Right renal cortex interstitium (tissue), 3 donors: ENCODE results near the gene SMG1. TPM values are rescaled to one million over a fixed set of nuclear protein-coding genes. Genes with fewer than 3 reads are reported as not detected.
"Not testable (repeated sequence)": the region's sequence is repeated elsewhere in the genome, so short reads cannot be mapped to it uniquely, and the experiment has no call there.

Experiments
- DNase-seq, 3 donors: peaks; one replicate each; pipeline ENCODE4 v3.0.0-alpha.2; 2013; ENCODE audit warnings: low read depth in 3 of 3, low spot score in 2 of 3
- polyA plus RNA-seq, 3 donors: library from polyadenylated mRNA; unstranded; fragments of 120-200 nt; gene quantifications; one replicate each; pipeline ENCODE4 v1.2.1, GENCODE V29; 2013; ENCODE audit not compliant: insufficient read length in 3 of 3

Gene SMG1
- polyA plus RNA-seq, 3 donors: 48.5 to 53.7 (median 53.0) TPM

DNA sequence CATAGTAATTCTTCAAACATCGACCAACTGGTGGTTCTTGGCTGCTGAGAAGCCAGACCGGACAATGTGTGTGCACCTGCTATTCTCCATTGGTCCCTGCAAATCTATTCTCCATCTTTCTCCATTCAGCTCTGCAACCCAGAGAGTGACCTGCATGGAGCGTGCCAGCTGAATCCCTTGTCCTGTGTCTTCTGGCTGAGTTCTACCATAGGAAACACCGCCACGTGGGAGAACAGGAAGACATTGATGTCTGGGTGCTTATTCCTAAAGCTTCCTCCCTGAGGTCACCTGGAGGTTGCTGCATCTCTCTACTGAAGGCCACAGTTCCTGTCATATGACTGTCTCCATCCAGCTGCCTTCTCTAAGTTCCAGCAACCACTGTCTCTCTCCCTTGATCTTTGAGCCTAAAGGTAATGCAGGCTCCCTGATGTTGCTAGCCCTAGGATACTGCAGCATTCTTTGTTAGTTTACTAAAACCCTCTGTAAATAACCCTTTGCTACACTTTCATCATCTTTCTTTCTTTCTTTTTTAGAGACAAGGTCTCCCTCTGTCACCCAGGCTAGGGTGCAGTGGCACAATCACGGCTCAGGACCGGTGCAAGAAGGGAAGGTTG, 10.6 kb upstream of the SMG1 start:
- no peak for DNase-seq

DNA sequence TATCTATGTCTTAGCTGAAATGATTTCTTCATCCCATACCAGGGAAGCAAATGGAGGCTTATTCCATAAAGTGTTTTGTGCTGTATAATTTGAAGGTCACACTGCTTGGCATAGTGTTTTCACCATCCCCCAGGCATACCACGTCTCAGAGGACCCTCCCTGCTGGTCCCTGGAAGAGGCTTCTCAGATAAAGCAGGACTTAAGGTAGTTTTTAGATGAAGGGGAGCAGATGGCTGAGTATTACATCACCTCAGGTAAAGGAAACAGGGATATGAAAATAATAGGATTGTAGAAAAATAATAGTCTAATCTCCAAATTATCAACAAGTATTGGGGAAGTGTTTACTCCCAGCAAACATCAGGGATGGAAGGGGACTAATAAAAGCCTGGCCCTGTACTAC, 7.3 kb upstream of the SMG1 start:
- no peak for DNase-seq

DNA sequence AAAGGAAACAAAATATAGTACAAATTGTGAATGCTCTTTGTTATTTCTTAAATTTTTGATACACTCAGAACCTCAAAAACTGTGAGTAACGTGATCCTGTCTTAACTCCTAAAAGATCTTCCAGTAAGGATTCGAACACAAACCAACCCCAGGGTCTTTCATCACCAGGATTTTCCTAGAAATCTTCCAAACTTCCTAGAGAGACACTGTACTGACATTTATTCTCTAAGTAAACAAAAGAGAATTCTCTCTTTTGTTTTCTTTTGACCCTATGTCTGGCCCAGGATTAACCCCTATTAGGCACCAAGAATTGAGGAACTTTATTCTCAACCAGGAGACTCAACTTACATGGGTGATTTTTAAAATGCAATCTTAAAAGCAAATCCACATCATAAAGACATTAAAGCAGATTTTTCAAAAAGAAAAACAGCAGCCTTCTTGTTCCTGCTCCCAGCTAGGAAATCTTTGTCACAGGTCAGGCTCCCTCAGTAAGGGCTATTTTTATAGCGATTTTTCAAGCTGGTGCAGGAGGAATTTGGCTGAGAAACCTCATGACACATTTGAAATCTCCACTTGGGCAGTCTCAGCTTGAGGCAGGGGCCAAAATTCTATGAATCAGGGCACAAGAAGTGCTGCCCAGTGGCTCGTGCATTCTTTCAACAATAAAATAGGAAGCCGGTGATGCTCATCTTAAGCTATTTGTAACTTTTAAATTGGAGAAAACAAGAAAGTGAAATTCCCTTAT, 6.2 kb upstream of the SMG1 start:
- DNase-seq: no peak

DNA sequence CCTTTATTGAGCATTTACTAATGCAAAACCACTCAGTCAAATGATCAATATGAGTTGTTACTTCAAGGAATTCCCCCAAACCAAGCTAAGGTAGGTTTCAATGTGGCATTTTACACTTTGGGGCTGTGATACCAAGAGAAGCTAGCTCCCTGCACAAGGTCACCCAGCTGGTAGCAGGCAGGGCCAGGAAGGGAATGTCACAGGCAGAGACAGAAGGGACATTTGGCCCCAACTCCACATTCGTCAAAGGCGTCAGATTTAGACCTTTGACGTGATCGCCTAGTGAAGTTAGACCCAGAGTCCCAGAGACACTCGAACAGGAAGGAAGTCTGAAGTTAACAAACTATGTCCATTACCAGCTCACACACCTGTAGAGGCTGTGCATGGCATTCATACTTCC, 5.5 kb upstream of the SMG1 start:
- DNase-seq: no peak

DNA sequence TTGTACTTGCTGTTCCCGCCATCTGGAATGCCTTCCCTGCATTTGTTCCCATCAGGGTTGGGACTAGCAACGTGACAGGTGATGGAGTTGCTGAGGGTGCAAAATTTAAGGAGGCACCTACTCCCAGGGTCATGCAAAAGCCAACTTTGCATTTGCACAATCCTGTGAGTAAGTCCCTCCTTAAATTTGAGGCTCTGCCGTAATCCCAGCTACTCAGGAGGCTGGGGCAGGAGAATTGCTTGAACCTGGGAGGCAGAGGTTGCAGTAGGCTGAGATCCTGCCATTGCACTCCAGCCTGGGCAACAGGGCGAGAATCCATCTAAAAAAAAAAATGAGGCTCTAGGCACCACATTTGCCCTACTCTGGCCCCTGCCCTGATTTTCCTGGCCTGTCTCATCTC, 3.9 kb upstream of the SMG1 start:
- DNase-seq: not testable (repeated sequence)

DNA sequence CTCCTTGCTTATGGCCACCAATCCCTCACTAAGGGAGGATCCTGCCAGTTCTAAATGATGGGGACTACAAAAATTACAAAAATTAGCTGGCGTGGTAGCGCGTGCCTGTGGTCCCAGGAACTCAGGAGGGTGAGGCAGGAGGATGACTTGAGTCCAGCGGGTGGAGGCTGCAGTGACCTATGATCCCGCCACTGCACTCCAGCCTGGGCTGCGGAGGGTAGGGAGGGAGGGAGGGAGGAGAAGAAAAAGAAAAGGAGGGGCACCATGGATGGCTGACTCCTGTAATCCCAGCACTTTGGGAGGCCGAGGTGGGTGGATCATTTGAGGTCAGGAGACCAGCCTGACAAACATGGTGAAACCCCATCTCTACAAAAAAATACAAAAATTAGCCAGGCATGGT, 1.9 kb upstream of the SMG1 start:
- DNase-seq: not testable (repeated sequence)

DNA sequence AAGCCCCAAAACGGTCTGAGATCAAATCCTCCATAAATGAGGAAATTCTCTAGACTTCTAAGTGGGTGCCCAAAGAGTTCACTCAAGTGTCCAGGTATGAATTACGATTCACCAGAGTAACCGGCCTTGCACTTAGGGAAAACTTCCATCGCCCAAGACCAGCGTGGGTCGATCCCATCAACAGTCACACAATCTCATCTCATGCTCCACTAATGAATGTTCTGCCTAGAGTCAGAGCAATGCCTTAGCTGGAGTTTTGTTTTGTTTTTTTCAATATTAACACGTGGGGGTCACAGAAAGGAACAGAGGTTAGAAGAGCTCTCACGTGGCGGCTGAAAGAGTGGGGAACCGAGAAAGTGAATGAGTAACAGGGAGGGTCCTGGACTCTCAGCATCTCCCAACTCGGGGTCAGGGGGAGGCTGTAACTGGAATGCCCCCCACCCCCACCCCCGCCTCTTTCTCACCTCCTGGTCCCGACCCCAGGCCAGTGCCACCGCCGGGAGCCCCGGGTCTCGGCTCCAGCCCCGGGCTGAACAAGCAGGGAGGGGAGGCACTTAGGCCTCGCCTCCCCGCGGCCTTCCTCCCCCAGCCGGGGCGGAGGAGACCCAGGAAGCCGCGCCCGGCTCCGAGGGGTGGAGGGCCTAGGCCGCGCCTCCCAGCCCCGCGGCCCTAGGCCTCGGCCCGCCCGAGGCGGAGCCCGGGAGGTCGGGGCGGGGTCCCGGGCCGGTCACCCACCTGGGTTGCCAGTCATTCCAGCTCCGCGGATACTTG, 808 bp downstream of the SMG1 start:
- DNase-seq: not testable (repeated sequence)

DNA sequence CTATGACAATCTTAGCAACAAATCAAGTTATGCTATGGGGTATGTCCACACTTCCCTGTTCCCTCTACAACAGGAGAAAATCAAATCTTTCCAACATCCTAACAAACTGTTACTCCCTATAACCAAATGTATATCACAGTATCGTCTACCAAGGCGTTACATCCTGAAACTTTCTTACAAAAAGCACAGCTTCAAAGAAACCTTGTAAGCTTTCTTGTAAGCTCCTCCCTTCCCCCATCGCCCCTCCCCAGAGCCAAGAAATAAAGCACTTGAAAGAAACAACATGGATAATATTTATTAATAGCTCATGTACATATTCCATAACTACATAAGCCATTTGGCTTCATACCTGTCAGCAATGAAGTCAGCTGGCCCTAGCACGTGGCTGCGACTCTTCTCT, 2.3 kb downstream of the SMG1 start:
- not testable (repeated sequence) for DNase-seq

DNA sequence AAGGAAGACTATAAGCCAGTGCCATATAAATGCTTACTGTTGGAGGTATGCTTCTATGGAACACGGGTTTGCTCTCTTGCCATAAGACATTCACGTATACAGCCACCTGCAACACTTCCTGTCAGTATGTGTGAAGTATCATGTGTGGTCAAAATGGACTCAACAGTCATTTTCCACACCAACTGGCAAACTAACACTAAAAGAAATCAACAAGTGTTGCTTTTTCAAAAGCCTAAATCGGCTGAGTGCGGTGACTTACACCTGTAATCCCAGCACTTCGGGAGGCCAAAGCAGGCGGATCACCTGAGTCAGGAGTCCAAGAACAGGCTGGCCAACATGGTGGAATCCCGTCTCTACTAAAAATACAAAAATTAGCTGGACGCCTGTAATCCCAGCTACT, 3.1 kb downstream of the SMG1 start:
- not testable (repeated sequence) for DNase-seq

DNA sequence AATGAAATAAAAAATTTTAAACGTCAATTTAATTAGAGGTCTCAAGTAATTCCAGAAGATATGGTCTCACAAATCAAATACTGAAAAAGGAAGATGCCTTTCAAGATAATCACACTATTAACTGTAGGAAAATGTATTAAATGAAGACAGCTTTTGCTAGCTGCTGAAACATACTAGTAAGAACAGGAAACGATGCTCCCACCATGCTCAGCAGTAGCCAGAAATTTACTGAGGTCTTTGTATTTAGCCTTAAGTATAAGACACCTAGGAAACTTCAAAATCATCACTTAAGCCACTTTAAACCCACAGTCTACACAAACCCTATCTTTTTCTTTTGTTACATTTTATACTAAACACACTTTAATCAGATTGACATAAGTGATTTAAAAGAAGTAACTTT, 16.6 kb downstream of the SMG1 start:
- DNase-seq: not testable (repeated sequence)

DNA sequence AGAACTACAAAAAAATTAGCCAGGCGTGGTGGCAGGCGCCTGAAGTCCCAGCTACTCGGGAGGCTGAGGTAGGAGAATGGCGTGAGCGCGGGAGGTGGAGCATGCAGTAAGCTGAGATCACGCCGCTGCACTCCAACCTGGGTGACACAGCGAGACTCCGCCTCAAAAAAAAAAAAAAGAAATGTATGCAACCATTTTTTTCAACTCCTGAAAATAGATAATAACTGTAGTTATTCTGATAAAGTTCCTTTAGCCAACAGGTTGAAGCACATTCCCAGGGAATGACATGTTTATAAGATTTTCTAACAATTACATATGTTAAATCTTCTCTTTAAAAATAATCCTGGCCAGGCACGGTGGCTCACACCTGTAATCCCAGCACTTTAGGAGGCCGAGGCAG, 17.5 kb downstream of the SMG1 start:
- not testable (repeated sequence) for DNase-seq

DNA sequence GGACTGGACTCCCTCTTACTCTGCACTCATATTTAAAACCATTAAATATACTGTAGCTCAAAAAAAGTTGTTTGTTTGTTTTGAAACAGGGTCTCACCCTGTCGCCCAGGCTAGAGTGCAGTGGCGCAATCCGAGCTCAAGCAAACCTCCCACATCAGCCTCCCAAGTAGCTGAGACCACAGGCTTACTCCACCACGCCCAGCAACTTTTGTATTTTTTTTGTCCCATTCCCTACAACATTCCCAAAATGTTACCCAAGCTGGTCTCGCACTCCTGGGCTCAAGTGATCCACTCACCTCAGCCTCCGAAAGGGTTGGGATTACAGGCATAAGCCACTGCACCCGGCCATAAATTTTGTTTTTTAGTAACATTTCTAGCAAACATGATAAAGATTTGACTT, 23.4 kb downstream of the SMG1 start:
- not testable (repeated sequence) for DNase-seq

DNA sequence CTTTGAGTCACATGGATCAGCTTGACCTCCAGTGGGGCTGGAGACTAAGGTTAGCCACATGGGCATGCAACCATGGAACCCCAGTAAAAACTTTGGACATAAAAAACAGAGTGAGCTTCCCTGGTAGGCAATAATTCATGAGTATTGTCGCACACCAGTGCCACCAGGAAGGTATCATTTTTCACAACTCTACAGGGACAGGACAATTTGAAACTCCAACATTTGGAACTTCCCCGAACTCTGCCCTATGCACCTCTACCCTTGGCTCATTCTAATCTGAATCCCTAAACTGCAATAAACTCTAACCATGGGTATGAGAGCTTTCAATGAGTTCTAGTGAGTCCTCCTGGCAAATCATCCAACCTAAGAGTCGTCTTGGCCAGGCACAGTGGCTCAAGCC, 24.2 kb downstream of the SMG1 start:
- DNase-seq: not testable (repeated sequence)

DNA sequence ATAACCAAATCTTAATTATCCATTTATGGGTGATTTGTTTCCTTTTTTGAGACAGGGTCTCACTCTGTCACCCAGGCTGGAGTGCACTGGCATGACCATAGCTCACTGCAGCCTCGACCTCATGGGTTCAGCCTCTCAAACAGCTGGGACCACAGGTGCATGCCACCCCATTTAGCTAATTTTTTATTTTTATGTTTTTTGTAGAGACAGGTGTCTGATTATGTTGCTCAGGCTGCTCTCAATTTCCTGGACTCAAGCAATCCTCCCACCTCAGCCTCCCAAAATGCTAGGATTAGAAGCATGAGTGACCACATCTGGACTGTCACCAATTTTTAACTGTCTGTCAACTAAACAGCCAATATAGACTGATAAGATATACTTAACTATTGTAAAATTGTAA, 25.0 kb downstream of the SMG1 start:
- DNase-seq: not testable (repeated sequence)

DNA sequence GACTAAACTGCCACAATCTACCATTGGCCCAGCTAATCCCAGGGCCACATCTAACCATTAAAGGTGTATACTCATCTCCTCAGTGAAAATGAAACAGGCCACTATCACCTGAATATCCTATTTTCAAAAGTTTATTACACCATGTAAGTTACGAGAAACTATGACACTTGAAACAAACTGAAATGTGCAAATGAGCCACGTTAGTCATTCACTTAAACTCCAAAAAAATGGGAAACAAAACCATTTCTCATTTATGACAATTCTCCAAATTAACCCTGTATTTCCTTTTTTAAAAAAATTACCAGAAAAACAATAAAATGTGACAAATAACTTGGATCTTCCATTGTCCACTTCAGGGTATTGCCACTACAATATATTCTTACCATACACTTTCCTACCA, 41.8 kb downstream of the SMG1 start:
- not testable (repeated sequence) for DNase-seq

DNA sequence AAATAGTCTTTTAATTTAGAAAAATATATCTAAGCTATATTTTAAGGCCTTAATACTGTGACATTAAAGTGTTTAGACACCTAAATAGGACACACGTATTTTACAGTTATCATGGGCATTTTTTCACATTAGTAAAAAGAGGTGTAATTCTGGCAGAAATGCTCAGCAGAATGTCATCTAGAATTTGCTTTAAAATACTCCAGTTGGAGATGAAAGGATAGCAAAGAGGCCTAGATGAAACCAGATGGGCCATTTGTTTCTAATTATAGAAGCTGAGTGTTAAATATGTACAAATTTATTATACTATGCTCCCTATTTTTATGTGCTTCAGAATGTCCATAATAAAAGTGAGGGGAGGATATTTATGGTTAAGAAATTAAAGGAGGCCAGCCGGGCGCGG, 48.5 kb downstream of the SMG1 start:
- DNase-seq: not testable (repeated sequence)

DNA sequence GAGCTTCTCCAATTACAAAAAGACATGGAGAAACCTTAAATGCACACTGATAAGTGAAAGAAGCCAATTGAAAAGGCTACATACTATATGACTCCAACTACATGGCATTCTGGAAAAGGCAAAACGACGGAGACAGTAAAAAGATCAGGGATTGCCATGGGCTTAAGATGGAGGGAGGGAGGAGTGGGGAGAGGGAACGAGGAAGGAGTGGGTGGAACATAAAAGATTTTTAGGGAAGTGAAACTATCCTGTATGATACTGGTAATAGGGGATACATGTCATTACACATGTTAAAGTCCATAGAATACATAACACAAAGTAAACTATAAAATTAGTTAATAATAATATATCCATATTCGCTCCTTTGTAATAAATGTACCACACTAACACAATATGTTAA, 48.9 kb downstream of the SMG1 start:
- not testable (repeated sequence) for DNase-seq

DNA sequence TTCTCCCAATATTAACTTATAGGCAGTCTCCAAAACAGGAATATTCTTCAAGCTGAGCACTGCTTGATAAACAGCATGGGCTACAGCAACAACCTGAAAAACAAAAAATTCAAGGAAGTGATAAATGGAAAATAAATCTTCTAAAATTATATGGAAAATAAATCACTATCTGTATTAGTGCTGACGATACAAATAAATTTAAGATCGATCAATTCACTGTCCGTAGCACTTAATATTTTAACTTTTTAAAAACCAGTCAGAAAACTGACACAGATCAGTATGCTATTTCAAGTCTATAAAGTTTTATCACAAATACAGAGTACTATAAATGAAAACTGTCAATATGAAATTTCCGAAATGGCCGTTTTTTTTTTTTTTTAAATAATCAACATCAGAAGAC, 49.9 kb downstream of the SMG1 start:
- not testable (repeated sequence) for DNase-seq

DNA sequence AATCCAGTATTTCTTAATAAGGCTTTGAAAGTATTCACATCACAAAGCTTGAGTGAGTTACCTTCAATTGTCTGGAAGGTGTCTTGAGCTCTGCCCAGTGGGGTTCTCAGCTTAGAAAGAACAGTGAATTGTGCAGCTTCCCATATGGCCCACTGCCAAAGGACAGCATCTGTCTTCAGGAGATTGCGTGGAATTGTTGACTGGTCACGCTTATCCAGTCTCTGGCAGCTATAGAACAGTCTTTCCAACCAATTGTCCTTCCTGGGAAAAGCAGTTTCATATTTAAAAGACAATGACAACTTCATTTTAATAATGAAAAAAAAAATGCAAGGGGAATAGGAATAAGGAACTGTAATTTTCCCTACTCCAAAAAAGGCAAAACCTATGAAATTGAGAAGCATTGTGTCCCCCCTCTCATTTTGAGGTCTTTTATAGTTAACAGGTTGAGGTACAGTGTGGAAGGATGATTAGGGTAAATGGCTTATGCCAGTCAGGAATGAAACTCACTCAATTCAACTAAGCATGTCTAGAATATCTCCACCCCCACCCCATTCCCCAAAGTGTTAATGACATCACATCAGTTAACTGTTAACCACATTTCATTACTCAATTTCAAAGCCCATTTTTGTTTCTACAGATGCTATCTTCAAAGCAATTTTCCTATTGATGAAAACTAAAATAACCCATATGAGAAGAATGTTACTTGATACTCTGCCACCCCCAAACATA, 57.0 kb downstream of the SMG1 start:
- not testable (repeated sequence) for DNase-seq

DNA sequence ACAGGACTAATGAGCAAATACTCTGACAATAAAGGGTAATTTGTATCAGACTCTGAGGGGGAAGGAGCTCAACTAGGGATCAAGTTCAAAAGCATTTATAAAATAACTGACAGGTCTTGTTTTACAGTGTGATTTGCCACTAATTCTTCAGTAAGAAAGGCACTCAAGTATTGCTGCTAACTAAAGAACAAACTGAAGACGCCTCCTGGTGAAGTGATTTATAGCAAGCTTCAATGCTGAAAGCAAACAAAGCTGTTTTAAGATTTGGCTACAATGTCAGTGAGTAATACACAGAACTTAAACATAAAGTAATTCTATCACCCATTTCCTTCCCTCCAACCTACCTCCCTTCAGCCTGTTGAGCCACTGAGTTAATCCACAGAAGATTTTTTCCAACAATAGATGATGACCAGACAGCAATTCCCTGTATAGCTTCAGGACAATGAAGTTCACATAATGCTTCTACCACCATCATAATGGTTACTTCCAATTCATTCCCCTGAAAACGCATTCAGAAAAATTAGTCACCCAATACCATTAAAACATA, 59.9 kb downstream of the SMG1 start:
- peak in 1 of 3 donors; percentile 6 for DNase-seq

DNA sequence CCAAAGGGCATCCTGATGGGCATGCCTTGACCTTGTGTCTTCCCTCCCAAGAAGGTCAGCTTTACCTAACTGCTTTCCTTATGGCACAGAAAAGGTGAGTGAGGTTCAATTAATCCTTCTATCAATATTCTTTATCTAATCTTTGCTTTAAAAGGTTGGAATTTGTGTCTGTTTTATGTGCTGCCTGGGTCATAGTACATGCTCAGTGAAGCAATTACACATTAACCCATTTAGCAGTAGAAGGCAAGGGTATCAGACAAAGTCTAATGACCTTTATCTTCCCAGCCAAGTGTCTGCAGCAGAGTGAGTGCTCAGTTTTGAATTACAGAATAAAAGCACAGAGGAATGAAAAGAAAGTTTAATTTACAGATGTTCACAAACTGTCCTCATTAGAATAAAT, 63.3 kb downstream of the SMG1 start:
- not testable (repeated sequence) for DNase-seq
